K562 (cell line): ENCODE results near the gene VWA7. TPM values are rescaled to one million over a fixed set of nuclear protein-coding genes. Genes with fewer than 3 reads are reported as not detected.

Experiments used
- ADNP ChIP-seq: fragments of 200-800 bp; sonication (Bioruptor generic); IDR thresholded peaks from 2 replicates; pipeline ENCODE4 v1.6.1; 2016; ENCODE audit warnings: missing genetic modification characterization, missing compliant biosample characterization
- ARHGAP35 ChIP-seq: fragments of 450-650 bp; IDR thresholded peaks from 2 replicates; pipeline ENCODE4 v1.6.1; 2018; ENCODE audit not compliant: partially characterized antibody
- CCNT2 ChIP-seq: IDR thresholded peaks from 2 replicates; pipeline ENCODE4 v1.6.1; 2011; ENCODE audit warnings: borderline replicate concordance, low read depth, mild to moderate bottlenecking, moderate library complexity, mixed read lengths, low read length; ENCODE audit not compliant: insufficient read length; ENCODE audit errors: extremely low read depth
- CREM ChIP-seq: IDR thresholded peaks from 2 replicates; pipeline ENCODE4 v1.6.1; 2014; ENCODE audit warnings: antibody characterized with exemption, low read depth
- FOXK2 ChIP-seq, 2 experiments: fragments of 450-650 bp; IDR thresholded peaks in 1 of 2; conservative IDR thresholded peaks in 1 of 2; 2 replicates each; pipeline ENCODE4 v1.6.1; 2016; ENCODE audit warnings: low read depth in 2 of 2, mild to moderate bottlenecking in 1 of 2
- GABPA ChIP-seq: fragments of 200-800 bp; sonication (Bioruptor generic); conservative IDR thresholded peaks from 2 replicates; pipeline ENCODE4 v1.6.1; 2016; ENCODE audit warnings: low read depth, missing genetic modification characterization, missing compliant biosample characterization
- HNRNPLL ChIP-seq: fragments of 200-400 bp; formaldehyde crosslinking; IDR thresholded peaks from 2 replicates; pipeline ENCODE4 v1.6.1; 2017; ENCODE audit warnings: low read length, low read depth, mild to moderate bottlenecking; ENCODE audit not compliant: poor library complexity, severe bottlenecking
- MCM7 ChIP-seq, 2 experiments: fragments of 450-650 bp; IDR thresholded peaks; 2 replicates each; pipeline ENCODE4 v1.6.1; 2016 to 2018
- MEF2A ChIP-seq: IDR thresholded peaks from 2 replicates; pipeline ENCODE4 v1.6.1; 2011; ENCODE audit warnings: low read depth, mild to moderate bottlenecking, low read length, moderate library complexity; ENCODE audit not compliant: control insufficient read depth
- NCOA2 ChIP-seq, 2 experiments: fragments of 450-650 bp; IDR thresholded peaks; 2 replicates each; pipeline ENCODE4 v1.6.1; 2018; ENCODE audit warnings: mild to moderate bottlenecking in 2 of 2, moderate library complexity in 1 of 2; ENCODE audit not compliant: partially characterized antibody in 2 of 2
- NUFIP1 ChIP-seq: fragments of 450-650 bp; IDR thresholded peaks from 2 replicates; pipeline ENCODE4 v1.6.1; 2018; ENCODE audit not compliant: partially characterized antibody
- ZFP1 ChIP-seq: fragments of 450-650 bp; formaldehyde crosslinking; IDR thresholded peaks from 2 replicates; pipeline ENCODE4 v1.4.0; 2020; ENCODE audit warnings: mild to moderate bottlenecking, mixed read lengths
- ZNF133 ChIP-seq: fragments of 250-450 bp; sonication (Bioruptor Pico); IDR thresholded peaks from 2 replicates; pipeline ENCODE4 v1.4.0; 2020; ENCODE audit warnings: mild to moderate bottlenecking
- ZNF263 ChIP-seq: sonication (generic); formaldehyde crosslinking; IDR thresholded peaks from 2 replicates; pipeline ENCODE4 v1.8.0; 2022; ENCODE audit warnings: mild to moderate bottlenecking, missing genetic modification reagents, borderline replicate concordance
- ZNF324 ChIP-seq: fragments of 250-450 bp; sonication (Bioruptor Pico); IDR thresholded peaks from 2 replicates; pipeline ENCODE4 v1.4.0; 2020; ENCODE audit warnings: mild to moderate bottlenecking
- polyA plus RNA-seq, 8 experiments: library from polyadenylated mRNA; depleted of rRNA in 4 of 8; stranded (reverse) in 5 of 8; unstranded in 3 of 8; fragments of >200 nt; fragmentation: Nextera tagmentation in 2 of 8; fragmentation: Illumina TruSeq in 1 of 8; extraction: Ambion mirVana in 2 of 8; extraction: Trizol in 1 of 8; gene quantifications; 2 replicates each; pipeline versions ENCODE4 v1.2.1 to v1.2.3, GENCODE V29; 2011 to 2014; ENCODE audit warnings: inconsistent platforms in 1 of 8, missing spikeins in 1 of 8
- total RNA-seq, 7 experiments: library from RNA; depleted of rRNA in 6 of 7; stranded (reverse); fragments of >200 nt in 6 of 7; fragmentation: Illumina TruSeq in 2 of 7; extraction: Trizol in 2 of 7; gene quantifications; 2 replicates each; pipeline versions ENCODE4 v1.2.1 to v1.2.3, GENCODE V29; 2011 to 2021; ENCODE audit warnings: low replicate concordance in 1 of 7
- TF ChIP-seq, protein P1 (sequence below): IDR thresholded peaks from 2 replicates; pipeline ENCODE4 v1.6.1; 2014; ENCODE audit warnings: antibody characterized with exemption
- TF ChIP-seq, protein P2 (sequence below): sonication (generic); formaldehyde crosslinking; IDR thresholded peaks from 2 replicates; pipeline ENCODE4 v1.8.0; 2023; ENCODE audit warnings: mild to moderate bottlenecking, missing genetic modification reagents
- TF ChIP-seq, protein P3 (sequence below): fragments of 450-650 bp; formaldehyde crosslinking; IDR thresholded peaks from 2 replicates; pipeline ENCODE4 v1.4.0; 2020; ENCODE audit warnings: mild to moderate bottlenecking
- TF ChIP-seq, protein P4 (sequence below): fragments of 450-650 bp; formaldehyde crosslinking; IDR thresholded peaks from 2 replicates; pipeline ENCODE4 v1.4.0; 2020; ENCODE audit warnings: mild to moderate bottlenecking, moderate library complexity

Gene VWA7
- total and polyA plus RNA-seq, 9 of the 15 experiments (the other 6 are each of a cell fraction or from before 2014, with no cell fraction given) = 0.18 to 2.9 (median 0.95) TPM

DNA sequence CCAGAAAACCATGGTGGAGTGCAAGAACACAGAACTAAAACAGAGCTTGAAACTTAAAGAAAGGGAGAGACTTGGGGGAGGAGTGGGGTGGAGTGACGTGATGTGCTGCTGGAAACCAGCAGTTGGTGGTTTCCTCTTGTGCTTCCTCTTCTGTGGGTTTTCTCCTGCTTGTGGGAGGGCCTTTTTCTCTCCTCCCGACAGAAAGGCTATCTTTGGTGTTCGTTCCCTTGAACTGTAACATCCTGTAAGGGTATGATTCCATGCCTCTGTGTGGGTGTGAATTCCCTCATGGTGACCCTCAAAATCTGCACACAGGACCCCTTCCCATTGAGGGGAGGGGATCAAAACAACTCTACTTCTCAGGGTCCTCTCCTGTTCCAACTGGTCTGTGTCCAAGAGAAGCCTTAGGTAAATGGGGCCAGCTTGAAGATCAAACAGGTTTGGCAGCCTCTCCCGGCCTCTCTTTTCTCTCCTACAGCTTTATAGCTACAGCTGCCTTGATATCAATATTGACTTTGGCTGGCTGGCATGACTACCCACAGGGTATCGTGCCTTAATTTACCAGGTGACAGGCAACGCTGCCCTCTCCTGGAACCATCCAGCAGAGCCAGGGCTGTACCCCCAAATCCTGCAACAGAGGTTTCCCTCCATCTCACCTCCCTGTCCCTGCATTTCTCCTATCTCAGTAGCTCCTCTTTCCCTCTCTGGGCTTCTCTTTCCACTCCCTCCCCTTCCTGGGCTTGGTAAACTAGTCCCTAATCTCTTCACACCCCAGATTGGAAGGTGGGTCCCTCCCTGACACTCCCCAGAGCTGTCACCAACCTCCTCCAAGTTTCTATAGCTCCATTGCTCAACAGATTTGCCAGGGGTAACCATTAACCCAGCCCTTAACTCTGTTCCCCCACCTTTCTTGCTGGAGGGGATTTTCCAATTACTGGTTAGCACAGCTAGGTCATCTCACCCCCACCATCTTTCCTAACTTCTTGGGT lies 38.8 kb downstream of the VWA7 start (continued):
- TF ChIP-seq, protein P1, sequence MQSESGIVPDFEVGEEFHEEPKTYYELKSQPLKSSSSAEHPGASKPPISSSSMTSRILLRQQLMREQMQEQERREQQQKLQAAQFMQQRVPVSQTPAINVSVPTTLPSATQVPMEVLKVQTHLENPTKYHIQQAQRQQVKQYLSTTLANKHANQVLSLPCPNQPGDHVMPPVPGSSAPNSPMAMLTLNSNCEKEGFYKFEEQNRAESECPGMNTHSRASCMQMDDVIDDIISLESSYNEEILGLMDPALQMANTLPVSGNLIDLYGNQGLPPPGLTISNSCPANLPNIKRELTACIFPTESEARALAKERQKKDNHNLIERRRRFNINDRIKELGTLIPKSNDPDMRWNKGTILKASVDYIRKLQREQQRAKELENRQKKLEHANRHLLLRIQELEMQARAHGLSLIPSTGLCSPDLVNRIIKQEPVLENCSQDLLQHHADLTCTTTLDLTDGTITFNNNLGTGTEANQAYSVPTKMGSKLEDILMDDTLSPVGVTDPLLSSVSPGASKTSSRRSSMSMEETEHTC = no peak
- 0 out of 2 replicates have a peak, but pooled peaks have one; percentile 50 for TF ChIP-seq ZFP1 (CRISPR knock-in tag)
- TF ChIP-seq NCOA2 (IDR thresholded peaks at IDR 0.05; ENCODE audit: partially characterized antibody in 2 of 2) = no peak
- no peak for TF ChIP-seq GABPA (tag)
- peak; percentile 88 for TF ChIP-seq ZNF133
- TF ChIP-seq ADNP (tag) = no peak
- TF ChIP-seq, protein P2, sequence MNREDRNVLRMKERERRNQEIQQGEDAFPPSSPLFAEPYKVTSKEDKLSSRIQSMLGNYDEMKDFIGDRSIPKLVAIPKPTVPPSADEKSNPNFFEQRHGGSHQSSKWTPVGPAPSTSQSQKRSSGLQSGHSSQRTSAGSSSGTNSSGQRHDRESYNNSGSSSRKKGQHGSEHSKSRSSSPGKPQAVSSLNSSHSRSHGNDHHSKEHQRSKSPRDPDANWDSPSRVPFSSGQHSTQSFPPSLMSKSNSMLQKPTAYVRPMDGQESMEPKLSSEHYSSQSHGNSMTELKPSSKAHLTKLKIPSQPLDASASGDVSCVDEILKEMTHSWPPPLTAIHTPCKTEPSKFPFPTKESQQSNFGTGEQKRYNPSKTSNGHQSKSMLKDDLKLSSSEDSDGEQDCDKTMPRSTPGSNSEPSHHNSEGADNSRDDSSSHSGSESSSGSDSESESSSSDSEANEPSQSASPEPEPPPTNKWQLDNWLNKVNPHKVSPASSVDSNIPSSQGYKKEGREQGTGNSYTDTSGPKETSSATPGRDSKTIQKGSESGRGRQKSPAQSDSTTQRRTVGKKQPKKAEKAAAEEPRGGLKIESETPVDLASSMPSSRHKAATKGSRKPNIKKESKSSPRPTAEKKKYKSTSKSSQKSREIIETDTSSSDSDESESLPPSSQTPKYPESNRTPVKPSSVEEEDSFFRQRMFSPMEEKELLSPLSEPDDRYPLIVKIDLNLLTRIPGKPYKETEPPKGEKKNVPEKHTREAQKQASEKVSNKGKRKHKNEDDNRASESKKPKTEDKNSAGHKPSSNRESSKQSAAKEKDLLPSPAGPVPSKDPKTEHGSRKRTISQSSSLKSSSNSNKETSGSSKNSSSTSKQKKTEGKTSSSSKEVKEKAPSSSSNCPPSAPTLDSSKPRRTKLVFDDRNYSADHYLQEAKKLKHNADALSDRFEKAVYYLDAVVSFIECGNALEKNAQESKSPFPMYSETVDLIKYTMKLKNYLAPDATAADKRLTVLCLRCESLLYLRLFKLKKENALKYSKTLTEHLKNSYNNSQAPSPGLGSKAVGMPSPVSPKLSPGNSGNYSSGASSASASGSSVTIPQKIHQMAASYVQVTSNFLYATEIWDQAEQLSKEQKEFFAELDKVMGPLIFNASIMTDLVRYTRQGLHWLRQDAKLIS = no peak
- no peak for TF ChIP-seq FOXK2 (conservative IDR thresholded peaks at IDR 0.05 in 1 of 2, IDR thresholded peaks at IDR 0.05 in 1 of 2; ENCODE audit: low read depth in 2 of 2)
- no peak; the same call in 1 of the 2 replicates for TF ChIP-seq ZNF324
- no peak for TF ChIP-seq HNRNPLL
- TF ChIP-seq NUFIP1 = no peak
- TF ChIP-seq MCM7 (IDR thresholded peaks at IDR 0.05) = no peak
- no peak for TF ChIP-seq MEF2A
- TF ChIP-seq, protein P3, sequence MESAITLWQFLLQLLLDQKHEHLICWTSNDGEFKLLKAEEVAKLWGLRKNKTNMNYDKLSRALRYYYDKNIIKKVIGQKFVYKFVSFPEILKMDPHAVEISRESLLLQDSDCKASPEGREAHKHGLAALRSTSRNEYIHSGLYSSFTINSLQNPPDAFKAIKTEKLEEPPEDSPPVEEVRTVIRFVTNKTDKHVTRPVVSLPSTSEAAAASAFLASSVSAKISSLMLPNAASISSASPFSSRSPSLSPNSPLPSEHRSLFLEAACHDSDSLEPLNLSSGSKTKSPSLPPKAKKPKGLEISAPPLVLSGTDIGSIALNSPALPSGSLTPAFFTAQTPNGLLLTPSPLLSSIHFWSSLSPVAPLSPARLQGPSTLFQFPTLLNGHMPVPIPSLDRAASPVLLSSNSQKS (CRISPR knock-in tag) = no peak
- TF ChIP-seq, protein P4, sequence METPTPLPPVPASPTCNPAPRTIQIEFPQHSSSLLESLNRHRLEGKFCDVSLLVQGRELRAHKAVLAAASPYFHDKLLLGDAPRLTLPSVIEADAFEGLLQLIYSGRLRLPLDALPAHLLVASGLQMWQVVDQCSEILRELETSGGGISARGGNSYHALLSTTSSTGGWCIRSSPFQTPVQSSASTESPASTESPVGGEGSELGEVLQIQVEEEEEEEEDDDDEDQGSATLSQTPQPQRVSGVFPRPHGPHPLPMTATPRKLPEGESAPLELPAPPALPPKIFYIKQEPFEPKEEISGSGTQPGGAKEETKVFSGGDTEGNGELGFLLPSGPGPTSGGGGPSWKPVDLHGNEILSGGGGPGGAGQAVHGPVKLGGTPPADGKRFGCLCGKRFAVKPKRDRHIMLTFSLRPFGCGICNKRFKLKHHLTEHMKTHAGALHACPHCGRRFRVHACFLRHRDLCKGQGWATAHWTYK (CRISPR knock-in tag) = no peak; the same call in 1 of the 2 replicates
- TF ChIP-seq ARHGAP35 = no peak
- TF ChIP-seq CREM = no peak
- no peak for TF ChIP-seq ZNF263 (CRISPR knock-in tag)
- no peak for TF ChIP-seq CCNT2
